ENCODE data around the gene GGA3.
"Not testable (repeated sequence)": the region's sequence is repeated elsewhere in the genome, so short reads cannot be mapped to it uniquely, and the experiment has no call there.

GGA3 gene

GRCh38 chr17:75272848-75273184 lies 11.4 kb upstream of the GGA3 start:
- DNase-seq (ENCODE audit: low spot score): no peak

GRCh38 chr17:75271955-75272847 lies 10.8 kb upstream of the GGA3 start:
- DNase-seq (ENCODE audit: low spot score): no peak

DNA sequence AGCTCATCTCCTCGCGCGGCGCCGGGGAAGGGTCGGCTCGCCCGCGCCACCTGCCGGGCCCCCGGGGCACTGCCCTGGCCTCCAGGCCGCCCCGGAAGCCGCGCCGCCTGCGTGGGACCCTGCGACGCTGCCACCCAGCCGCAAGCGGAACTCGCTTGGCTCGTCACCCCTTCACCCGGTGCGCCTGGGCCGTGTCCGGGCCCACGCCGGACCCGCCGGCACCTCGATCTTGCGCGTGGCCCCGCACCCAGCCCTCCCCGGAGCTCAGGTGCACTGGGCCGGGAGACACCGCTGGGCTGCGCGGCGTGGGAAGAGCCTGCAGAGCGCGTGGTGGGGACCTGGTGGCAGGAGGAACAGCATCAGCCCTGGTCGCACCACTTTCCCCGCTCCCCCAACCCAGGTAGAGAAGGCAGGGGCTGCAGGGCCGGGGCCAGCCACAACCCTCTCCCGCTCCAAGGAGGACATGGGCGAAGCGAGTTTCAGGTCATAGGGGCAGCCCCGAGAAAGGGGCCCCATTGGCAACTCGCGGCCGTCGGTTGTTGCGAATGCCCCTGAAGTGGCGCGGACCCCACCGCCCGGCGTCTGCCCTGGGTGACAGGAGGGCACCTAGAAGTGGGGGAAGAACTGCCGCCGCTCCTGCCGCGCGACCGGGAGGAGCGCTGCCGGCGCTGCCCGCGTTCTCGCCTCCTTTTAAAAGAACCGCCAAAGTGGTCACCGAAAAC lies 10.0 kb upstream of the GGA3 start:
- peak; percentile 92 for DNase-seq (ENCODE audit: low spot score)

GRCh38 chr17:75270966-75271232 lies 9.5 kb upstream of the GGA3 start, which contains the start of gene MIF4GD:
Gene MIF4GD (minus strand): TSS chr17:75271231. CDS start chr17:75270195, 1,036 bp downstream.
- no peak for DNase-seq (ENCODE audit: low spot score)

GRCh38 chr17:75270218-75270965 lies 9.0 kb upstream of the GGA3 start:
- DNase-seq (ENCODE audit: low spot score): peak; percentile 88

GRCh38 chr17:75269844-75270217 lies 8.4 kb upstream of the GGA3 start:
- DNase-seq (ENCODE audit: low spot score): no peak

DNA sequence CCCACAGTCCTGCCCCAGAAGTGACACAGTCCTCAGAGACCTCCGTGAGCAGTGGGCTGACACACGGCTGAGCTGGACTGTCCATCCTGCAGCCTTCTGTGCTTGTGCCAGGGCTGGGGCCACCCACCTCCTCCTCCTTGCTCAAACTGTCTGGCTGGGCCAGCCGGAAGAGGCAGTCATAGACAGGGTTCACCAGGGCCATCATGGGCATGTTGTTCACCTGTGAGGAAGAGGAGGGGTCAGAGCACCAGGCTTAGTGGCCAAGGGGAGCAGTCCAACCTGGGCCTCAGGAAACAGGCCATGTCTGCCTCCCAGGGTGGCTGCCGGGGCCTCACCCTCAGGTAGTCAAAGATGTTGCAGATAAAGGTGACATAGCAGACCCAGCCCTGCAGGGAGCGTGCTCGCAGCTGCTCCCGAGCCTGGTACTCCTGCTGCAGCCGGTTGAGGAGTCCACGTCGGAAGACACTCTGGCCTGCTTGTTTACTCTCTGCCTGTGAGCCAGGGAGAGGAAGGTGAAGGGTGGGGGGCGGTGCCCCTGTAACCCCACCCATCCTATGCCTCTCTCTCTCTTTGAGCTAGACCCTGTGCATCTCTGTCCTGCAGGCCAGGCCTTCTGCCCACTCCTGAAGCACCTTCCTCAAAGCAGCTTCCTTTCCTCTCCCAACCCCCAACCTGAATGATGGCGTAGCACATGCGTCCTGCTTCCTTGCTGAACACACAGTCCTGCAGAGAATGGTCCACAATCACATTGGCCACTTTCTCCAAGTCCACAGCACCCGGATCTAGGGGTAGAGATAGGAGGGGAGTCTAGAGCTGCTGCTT lies 6.2 kb upstream of the GGA3 start:
- DNase-seq (ENCODE audit: low spot score): peak; percentile 70

DNA sequence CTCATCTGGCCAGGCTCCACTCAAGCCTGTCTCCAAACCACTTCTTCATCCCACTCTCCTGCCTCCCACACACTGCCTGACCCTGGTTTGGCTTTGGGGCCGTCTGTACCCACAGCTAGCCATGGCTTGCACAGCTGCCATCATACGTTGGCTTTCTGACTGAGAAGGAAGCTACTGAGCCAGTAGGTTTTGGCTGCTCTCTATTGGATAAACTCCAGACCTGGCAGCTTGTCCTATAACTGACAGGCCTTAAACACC lies 5.7 kb upstream of the GGA3 start:
- no peak for DNase-seq (ENCODE audit: low spot score)

DNA sequence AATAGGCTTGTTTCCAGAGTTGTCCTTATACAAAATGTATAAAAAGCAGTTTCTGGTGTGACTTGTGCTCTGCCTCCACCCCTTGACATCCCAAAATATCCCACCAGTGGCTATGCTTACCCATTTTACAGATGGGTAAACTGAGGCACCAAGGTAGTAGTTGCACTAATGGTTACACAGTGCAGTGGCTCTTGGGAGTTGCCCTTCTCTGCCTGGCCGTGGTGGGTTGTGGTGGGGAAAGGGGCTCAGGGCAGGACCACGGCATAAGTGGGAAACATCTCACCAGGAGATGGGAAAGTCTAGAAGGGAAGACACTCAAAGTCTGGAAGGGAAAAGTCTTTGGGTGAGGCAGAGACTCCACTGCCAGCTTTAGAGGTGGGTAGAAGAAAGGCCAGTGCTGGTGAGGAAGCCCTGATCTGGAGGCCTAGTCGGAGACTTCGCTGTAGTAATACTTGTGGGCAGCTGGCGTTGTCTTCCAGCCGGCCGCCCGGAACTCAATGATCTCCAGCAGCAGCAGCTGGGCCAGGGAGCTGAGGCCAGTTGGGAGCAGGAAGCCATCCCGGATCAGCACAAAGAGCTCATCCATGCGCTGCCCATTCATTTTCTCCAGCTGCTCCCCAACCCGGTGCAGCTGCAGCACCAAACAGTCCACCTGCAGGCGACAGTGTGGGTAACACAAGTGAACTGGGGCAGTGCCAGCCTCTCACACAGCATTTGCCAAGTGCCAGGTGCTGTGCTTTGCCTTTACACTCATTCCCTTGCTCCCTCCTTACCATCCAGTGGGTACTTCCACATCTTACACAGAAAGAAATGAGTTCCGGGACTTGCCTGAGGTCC lies 5.1 kb upstream of the GGA3 start:
- no peak for DNase-seq (ENCODE audit: low spot score)

GRCh38 chr17:75265614-75266315 lies 4.4 kb upstream of the GGA3 start:
- DNase-seq (ENCODE audit: low spot score): no peak

- no peak for DNase-seq (ENCODE audit: low spot score)
Observed at GRCh38 chr17:75263055-75263454, 1.6 kb upstream of the GGA3 start.

GRCh38 chr17:75262112-75262606 lies 753 bp upstream of the GGA3 start:
- no peak for DNase-seq (ENCODE audit: low spot score)

DNA sequence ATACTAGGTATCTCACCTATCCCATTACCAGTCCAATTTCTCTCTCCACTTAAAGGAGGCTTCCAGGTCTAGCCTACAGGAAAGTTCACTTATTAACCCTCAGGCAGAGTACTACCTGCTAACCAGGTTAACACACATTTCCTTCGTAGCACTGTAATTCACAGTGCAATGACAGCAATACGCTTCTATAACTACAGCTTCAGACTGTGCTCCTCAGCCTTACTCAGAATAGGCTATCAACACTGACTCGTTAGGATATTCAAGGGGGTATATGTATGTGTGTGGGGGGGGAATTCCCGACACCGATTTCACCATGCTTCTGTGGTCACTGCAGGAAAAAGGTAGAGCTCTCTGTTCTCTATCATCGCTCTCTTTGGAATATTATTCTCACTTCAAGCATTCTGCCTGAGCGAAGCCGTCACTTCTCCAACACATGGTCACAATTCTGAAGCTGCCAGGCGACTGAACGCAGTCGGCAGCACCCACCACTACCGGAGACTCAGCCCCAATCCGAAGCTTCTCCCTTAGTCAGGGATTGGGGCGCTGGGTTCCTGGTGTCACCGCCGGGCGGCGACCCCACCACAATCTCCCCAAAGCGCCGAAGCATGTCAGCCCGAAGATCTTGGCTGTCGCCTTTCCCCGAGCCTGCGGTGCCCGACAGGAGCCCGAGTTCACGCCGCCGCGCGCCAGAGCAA lies 618 bp downstream of the GGA3 start:
- no peak for DNase-seq (ENCODE audit: low spot score)

GRCh38 chr17:75257228-75257627 lies 4.2 kb downstream of the GGA3 start:
- not testable (repeated sequence) for DNase-seq (ENCODE audit: low spot score)

DNA sequence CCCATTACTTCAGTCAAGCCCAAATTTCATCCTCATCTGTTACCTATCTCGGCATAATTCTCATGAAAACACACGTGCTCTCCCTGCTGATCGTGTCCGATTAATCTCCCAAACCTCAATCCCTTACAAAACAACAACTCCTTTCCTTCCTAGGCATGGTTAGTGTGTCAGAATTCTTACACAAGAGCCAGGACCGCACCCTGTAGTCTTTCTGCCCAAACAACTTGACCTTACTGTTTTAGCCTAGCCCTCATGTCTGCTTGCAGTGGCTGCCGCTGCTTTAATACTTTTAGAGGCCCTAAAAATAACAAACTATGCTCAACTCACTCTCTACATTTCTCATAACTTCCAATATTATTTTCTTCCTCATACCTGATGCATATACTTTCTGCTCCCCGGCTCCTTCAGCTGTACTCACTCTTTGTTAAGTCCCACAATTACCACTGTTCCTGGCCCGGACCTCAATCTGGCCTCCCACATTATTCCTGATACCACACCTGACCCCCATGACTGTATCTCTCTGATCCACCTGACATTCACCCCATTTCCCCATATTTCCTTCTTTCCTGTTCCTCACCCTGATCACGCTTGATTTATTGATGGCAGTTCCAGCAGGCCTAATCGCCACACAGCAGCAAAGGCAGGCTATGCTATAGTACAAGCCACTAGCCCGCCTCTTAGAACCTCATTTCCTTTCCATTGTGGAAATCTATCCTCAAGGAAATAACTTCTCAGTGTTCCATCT lies 5.3 kb downstream of the GGA3 start:
- DNase-seq (ENCODE audit: low spot score): not testable (repeated sequence)

- no peak for DNase-seq (ENCODE audit: low spot score)
Observed at GRCh38 chr17:75252039-75252816, 9.2 kb downstream of the GGA3 start.

DNA sequence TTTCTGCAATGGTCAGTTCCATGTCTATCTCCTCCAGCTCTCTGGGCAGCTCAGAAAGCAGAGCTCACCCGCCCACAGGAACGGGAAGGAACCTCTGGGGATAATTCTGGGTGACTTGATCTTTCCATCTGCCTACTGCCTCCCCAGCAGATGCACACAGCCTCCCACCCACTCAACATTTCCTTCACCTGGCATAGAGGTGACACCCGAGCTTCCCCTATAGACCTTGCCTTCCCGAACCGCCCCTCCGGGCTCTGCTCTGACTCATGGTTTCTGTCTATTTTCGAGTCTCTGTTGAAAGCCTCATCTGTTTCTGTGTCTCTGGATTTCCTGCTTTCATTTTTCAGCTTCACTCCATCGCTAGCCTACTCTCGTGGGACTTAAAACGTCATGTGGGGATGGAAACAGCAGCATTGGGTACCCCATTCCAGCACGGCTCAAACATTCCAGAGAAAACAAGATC lies 11.4 kb downstream of the GGA3 start:
- no peak for DNase-seq (ENCODE audit: low spot score)

DNA sequence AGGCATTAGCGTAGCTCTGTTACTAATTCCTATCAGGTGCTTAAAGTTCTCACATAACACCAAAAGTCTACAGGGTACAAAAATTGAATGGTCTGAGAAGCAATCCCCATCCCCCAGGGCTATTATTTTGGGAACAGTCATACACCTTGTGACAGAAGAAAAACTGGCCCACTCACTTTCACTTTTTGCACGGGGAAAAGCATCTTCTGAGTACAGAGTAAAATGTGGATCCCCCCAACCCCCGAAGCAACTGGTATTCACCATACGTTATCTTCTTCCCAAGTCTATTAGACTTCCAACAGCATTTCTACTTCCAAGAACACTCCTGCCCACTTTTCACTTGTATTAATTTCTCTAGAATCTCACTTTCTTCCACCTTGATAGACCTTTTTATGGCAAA lies 11.8 kb downstream of the GGA3 start:
- DNase-seq (ENCODE audit: low spot score): no peak
